K562 (cell line): ENCODE data around the gene SERGEF. TPM values are rescaled to one million over a fixed set of nuclear protein-coding genes. Genes with fewer than 3 reads are reported as not detected.

Experiments
- ATAC-seq: fragments of 200-7000 bp; cut with Tn5 transposase; 3 replicates; pipeline ENCODE4 v1.9.1; 2020; ENCODE audit warnings: moderate library complexity
- BruUV-seq: library from RNA; stranded (reverse); fragments of 400-500 nt; replicated peaks from 2 replicates; lab custom pipeline; 2021; lab: Mats Ljungman, UMichigan
- CTCF ChIA-PET: fragments of 300-600 bp; formaldehyde crosslinking; extraction: SDS; loops from one replicate; lab custom pipeline; 2021; ENCODE audit warnings: low intra/inter-chr PET ratio; lab: Yijun Ruan, JAX
- POLR2A ChIA-PET: fragments of 300-600, 350-650 bp; sonication (Branson Sonifier 250); formaldehyde crosslinking; extraction: SDS; loops from one replicate; lab custom pipeline; 2021; ENCODE audit warnings: antibody characterized with exemption, inconsistent platforms; lab: Yijun Ruan, JAX
- DNase-seq, 4 experiments: peaks; one replicate each; pipeline versions ENCODE4 v3.0.0 to v3.0.0-alpha.2; 2011 to 2018; ENCODE audit warnings: low spot score in 3 of 4, mixed read lengths in 3 of 4; ENCODE audit errors: extremely low read depth in 1 of 4
- FAIRE-seq: peaks from 2 replicates; lab custom pipeline; 2011; peaks lifted over from hg19 to GRCh38; lab: Jason Lieb, UNC
- H2AFZ ChIP-seq: 2 replicates; pipeline ENCODE4 v1.6.0; 2011; ENCODE audit warnings: low read depth, low read length, control low read depth, inconsistent platforms
- H3K27ac ChIP-seq: fragments of 200-600 bp; 3 replicates; pipeline ENCODE4 v1.8.0; 2011; ENCODE audit warnings: low read depth, mild to moderate bottlenecking, control low read depth, inconsistent platforms, low read length, moderate library complexity, mixed read lengths; ENCODE audit errors: extremely low read depth
- H3K27me3 ChIP-seq, 2 experiments: fragments of 300-600 bp in 1 of 2; 2 replicates in 1 of 2; 3 replicates in 1 of 2; pipeline versions ENCODE4 v1.6.0 to v1.8.0; 2011; ENCODE audit warnings: inconsistent platforms in 2 of 2, low read length in 2 of 2, mild to moderate bottlenecking in 1 of 2, mixed read lengths in 1 of 2, moderate library complexity in 1 of 2; ENCODE audit not compliant: control insufficient read depth in 2 of 2, insufficient read depth in 2 of 2
- H3K36me3 ChIP-seq: fragments of 300-600 bp; 3 replicates; pipeline ENCODE4 v1.8.0; 2011; ENCODE audit warnings: mild to moderate bottlenecking, low read length, inconsistent platforms; ENCODE audit not compliant: control insufficient read depth, insufficient read depth
- H3K4me1 ChIP-seq, 2 experiments: fragments of 200-600 bp in 1 of 2; replicated peaks in 1 of 2; 2 replicates in 1 of 2; 3 replicates in 1 of 2; pipeline versions ENCODE4 v1.5.1 to v1.8.0; 2011; ENCODE audit warnings: inconsistent platforms in 2 of 2, low read length in 2 of 2, mild to moderate bottlenecking in 1 of 2, mixed read lengths in 1 of 2, moderate library complexity in 1 of 2; ENCODE audit not compliant: control insufficient read depth in 2 of 2, insufficient read depth in 2 of 2
- H3K4me2 ChIP-seq: 2 replicates; pipeline ENCODE4 v1.6.1; 2011; ENCODE audit warnings: low read length, control low read depth, inconsistent platforms, mixed read lengths; ENCODE audit not compliant: insufficient read depth
- H3K4me3 ChIP-seq: fragments of 200-600 bp; sonication (generic), shearing (Covaris generic); 2 replicates; pipeline ENCODE4 v1.5.1; 2016; ENCODE audit warnings: control low read depth, inconsistent platforms
- H3K79me2 ChIP-seq: fragments of 200-600 bp; 3 replicates; pipeline ENCODE4 v1.8.0; 2011; ENCODE audit warnings: low read length, inconsistent platforms; ENCODE audit not compliant: control insufficient read depth, insufficient read depth
- H3K9ac ChIP-seq, 2 experiments: 2 replicates each; pipeline versions ENCODE4 v1.6.0 to v1.6.1; 2011; ENCODE audit warnings: low read depth in 2 of 2, low read length in 2 of 2, control low read depth in 1 of 2, inconsistent platforms in 1 of 2, mild to moderate bottlenecking in 1 of 2, mixed read lengths in 1 of 2; ENCODE audit not compliant: insufficient read depth in 1 of 2
- H3K9me1 ChIP-seq: one replicate; pipeline ENCODE4 v1.6.0; 2011; ENCODE audit warnings: inconsistent platforms, mild to moderate bottlenecking, low read length, moderate library complexity; ENCODE audit not compliant: control insufficient read depth, insufficient read depth
- H3K9me3 ChIP-seq: replicated peaks from 2 replicates; pipeline ENCODE4 v1.5.1; 2011; ENCODE audit warnings: low read depth, low read length, inconsistent platforms; ENCODE audit not compliant: control insufficient read depth, insufficient read depth
- H4K20me1 ChIP-seq: replicated peaks from 2 replicates; pipeline ENCODE4 v1.6.1; 2011; ENCODE audit warnings: low read length, inconsistent platforms, mixed read lengths; ENCODE audit not compliant: control insufficient read depth, insufficient read depth
- C11orf30 ChIP-seq: fragments of 450-650 bp; IDR thresholded peaks from 2 replicates; pipeline ENCODE4 v1.6.1; 2016; ENCODE audit warnings: low read depth, mild to moderate bottlenecking
- MEF2A ChIP-seq: IDR thresholded peaks from 2 replicates; pipeline ENCODE4 v1.6.1; 2011; ENCODE audit warnings: low read depth, mild to moderate bottlenecking, low read length, moderate library complexity; ENCODE audit not compliant: control insufficient read depth
- MYNN ChIP-seq, 2 experiments: sonication (generic); formaldehyde crosslinking in 1 of 2; IDR thresholded peaks; 2 replicates each; pipeline versions ENCODE4 v1.5.0 to v1.6.1; 2016 to 2020; ENCODE audit warnings: antibody characterized with exemption in 1 of 2, missing genetic modification reagents in 1 of 2
- NFE2 ChIP-seq: IDR thresholded peaks from 2 replicates; pipeline ENCODE4 v1.6.1; 2014; ENCODE audit warnings: antibody characterized with exemption, low read depth
- RAD21 ChIP-seq, 2 experiments: fragments of 250-450 bp in 1 of 2; fragments of 450-650 bp in 1 of 2; sonication (Bioruptor Pico) in 1 of 2; formaldehyde crosslinking in 1 of 2; IDR thresholded peaks in 1 of 2; conservative IDR thresholded peaks in 1 of 2; 2 replicates each; pipeline versions ENCODE4 v1.4.0 to v1.8.0; 2020 to 2022; ENCODE audit warnings: mild to moderate bottlenecking in 2 of 2, moderate library complexity in 1 of 2
- RBM15 ChIP-seq: fragments of 200-400 bp; formaldehyde crosslinking; IDR thresholded peaks from 2 replicates; pipeline ENCODE4 v1.6.1; 2018; ENCODE audit warnings: mild to moderate bottlenecking, low read length, moderate library complexity; ENCODE audit not compliant: insufficient read depth
- TCF7L2 ChIP-seq: fragments of 150-350 bp; IDR thresholded peaks from 2 replicates; pipeline ENCODE4 v1.6.1; 2016; ENCODE audit warnings: low read depth, mild to moderate bottlenecking, low read length, moderate library complexity
- ZNF316 ChIP-seq: fragments of 450-650 bp; IDR thresholded peaks from 2 replicates; pipeline ENCODE4 v1.6.1; 2016
- ZSCAN29 ChIP-seq: fragments of 450-650 bp; IDR thresholded peaks from 2 replicates; pipeline ENCODE4 v1.6.1; 2017
- WGBS: fragments of 100-300 bp; shearing (Covaris generic); methylation state at CpG from one replicate; pipeline ENCODE4 v1.1.6; 2016; ENCODE audit warnings: low coverage, mixed read lengths; ENCODE audit not compliant: insufficient coverage; ENCODE audit errors: missing lambda C conversion rate; 5-methylcytosine and 5-hydroxymethylcytosine counted together
- in situ Hi-C: fragments of 300-500 bp; cut with MboI; formaldehyde crosslinking; loops from 4 replicates; pipeline ENCODE4 v1.15.0; 2018; ENCODE audit warnings: inconsistent platforms, mixed read lengths
- intact Hi-C: fragments of 100-400 bp; cut with micrococcal nuclease; formaldehyde crosslinking; loops from 2 replicates; pipeline ENCODE4 v1.14.2; 2022
- polyA plus RNA-seq, 8 experiments: library from polyadenylated mRNA; depleted of rRNA in 4 of 8; stranded (reverse) in 5 of 8; unstranded in 3 of 8; fragments of >200 nt; fragmentation: Nextera tagmentation in 2 of 8; fragmentation: Illumina TruSeq in 1 of 8; extraction: Ambion mirVana in 2 of 8; extraction: Trizol in 1 of 8; gene quantifications; 2 replicates each; pipeline versions ENCODE4 v1.2.1 to v1.2.3, GENCODE V29; 2011 to 2014; ENCODE audit warnings: inconsistent platforms in 1 of 8, missing spikeins in 1 of 8
- total RNA-seq, 7 experiments: library from RNA; depleted of rRNA in 6 of 7; stranded (reverse); fragments of >200 nt in 6 of 7; fragmentation: Illumina TruSeq in 2 of 7; extraction: Trizol in 2 of 7; gene quantifications; 2 replicates each; pipeline versions ENCODE4 v1.2.1 to v1.2.3, GENCODE V29; 2011 to 2021; ENCODE audit warnings: low replicate concordance in 1 of 7

Gene SERGEF
- total and polyA plus RNA-seq, 9 of the 15 experiments (the other 6 are each of a cell fraction or from before 2014, with no cell fraction given) = 10.2 to 28.0 (median 19.9) TPM

DNA sequence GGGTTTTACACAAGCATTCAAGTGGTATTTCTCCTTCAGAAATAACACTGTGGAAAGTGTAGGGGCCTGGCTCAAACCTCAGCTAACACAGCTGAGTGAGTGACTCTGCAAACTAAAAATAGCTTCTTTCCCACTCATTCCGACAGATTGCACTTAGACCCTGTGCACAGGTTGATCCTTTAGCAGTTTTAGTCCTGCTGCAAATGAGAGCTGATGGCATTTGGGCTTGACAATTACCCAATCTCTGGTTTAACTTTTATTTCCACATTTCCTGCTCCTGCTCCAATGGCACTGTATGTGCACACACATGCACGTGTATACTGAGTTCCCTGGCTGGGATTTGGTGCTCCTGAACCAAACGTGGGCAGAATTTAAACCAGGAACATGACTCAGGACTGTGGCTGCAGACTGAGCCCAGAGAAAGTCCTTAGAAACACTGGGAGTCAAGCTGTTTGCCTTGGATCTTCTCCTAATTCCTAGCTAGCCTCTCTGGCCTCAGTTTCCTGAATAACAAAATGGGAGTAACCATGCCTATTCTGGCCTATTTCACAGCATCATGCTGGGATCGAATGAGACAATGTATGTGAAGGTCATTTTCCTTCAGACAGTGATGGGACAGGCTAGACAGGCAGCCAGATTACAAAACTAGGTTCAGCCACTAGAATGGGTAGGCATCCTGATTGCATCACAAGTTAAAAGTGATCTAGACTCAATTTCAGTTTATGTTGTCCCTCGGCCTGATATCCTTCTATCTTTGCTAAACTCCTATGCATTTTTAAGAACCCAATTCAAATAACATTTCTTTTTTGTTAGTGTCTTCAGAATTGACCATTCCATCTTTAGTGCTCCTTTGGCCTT, 58.2 kb downstream of the SERGEF start:
- Histone ChIP-seq H3K9me1 (no peaks in the 10 kb centered on the region), H3K27ac (no peak overlapping the region), H2AFZ (no peak overlapping the region), H3K4me2 (no peak overlapping the region), H3K79me2 (no peaks in the 10 kb centered on the region), H3K36me3 (peaks cover 11% of the 10 kb centered on the region; the same call in 2 of the 3 replicates), H3K4me1 (no peaks in the 10 kb centered on the region; a peak in 1 of 5 replicates), H3K9ac (no peak overlapping the region), H4K20me1 (no peaks in the 10 kb centered on the region), H3K9me3 (no peaks in the 10 kb centered on the region), H3K27me3 (no peaks in the 10 kb centered on the region), H3K4me3 (no peak overlapping the region)
- FAIRE-seq = no peak
- peak; percentile 7; the same call in 1 of the 2 replicates for TF ChIP-seq MEF2A
- TF ChIP-seq MYNN (IDR thresholded peaks at IDR 0.05) = no peak
- TF ChIP-seq MYNN (CRISPR knock-in tag; IDR thresholded peaks at IDR 0.05) = no peak
- CTCF ChIA-PET = no interaction called here
- intact Hi-C loops (no loop called here), in situ Hi-C loops (no loop called here)
- POLR2A ChIA-PET = interaction anchor here (0.8 to 1.2 kb wide), 3 partner anchors 9 to 52 kb away, joined by 3 to 4 read pairs (median 4); no protein-coding TSS in a partner anchor
- BruUV-seq = no TSS peak
- no peak for ATAC-seq
- 26% methylated on average over 5 of the region's 5 CpGs for WGBS
- no peak for DNase-seq

DNA sequence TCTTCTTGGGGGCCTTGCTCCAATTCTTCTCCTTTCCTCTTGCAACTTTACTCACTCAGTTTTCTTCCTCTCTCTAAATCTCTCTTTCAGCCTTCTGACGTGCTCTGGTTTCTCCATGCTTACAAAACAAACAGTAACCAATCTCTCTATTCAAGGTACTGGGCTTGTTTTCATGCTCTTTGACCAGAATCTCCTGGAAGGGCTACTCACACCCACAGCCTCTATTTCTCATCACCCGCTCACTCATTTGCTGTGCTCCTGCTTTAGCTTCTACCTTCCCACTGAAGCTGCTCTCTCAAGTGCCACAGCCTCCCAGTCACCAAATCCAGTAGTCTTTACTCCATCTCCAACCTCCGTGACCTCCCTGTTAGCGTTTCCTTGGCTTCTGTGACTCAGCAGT, 60.4 kb downstream of the SERGEF start:
- Histone ChIP-seq H3K36me3 (peaks cover 11% of the 10 kb centered on the region; the same call in 2 of the 3 replicates), H3K4me1 (no peaks in the 10 kb centered on the region; a peak in 1 of 5 replicates), H3K9me3 (no peaks in the 10 kb centered on the region), H4K20me1 (no peaks in the 10 kb centered on the region), H3K27me3 (no peaks in the 10 kb centered on the region), H3K79me2 (no peaks in the 10 kb centered on the region), H3K4me3 (no peak overlapping the region), H3K9me1 (no peaks in the 10 kb centered on the region), H3K27ac (no peak overlapping the region), H3K4me2 (no peak overlapping the region), H3K9ac (no peak overlapping the region), H2AFZ (no peak overlapping the region)
- TF ChIP-seq TCF7L2 = no peak
- peak; percentile 42; the same call in 1 of the 2 replicates for TF ChIP-seq C11orf30
- no peak for TF ChIP-seq RBM15
- no peak for TF ChIP-seq ZSCAN29
- peak; percentile 43; the same call in 1 of the 2 replicates for TF ChIP-seq NFE2
- 0 out of 2 replicates have a peak, but pooled peaks have one; percentile 23 for TF ChIP-seq ZNF316
- no peak for TF ChIP-seq RAD21 (CRISPR knock-in tag; conservative IDR thresholded peaks at IDR 0.05 in 1 of 2, IDR thresholded peaks at IDR 0.05 in 1 of 2)
- BruUV-seq = no TSS peak
- CTCF ChIA-PET = no interaction called here
- intact Hi-C loops = no loop called here
- POLR2A ChIA-PET = interaction anchor here (1.1 kb wide), 1 partner anchor 166 kb away, joined by 3 read pairs; no protein-coding TSS in a partner anchor
- FAIRE-seq (no peak), DNase-seq (peak in 1 of 4 experiments; percentile 4), ATAC-seq (no peak)
- in situ Hi-C loops = no loop called here
- WGBS = 49% methylated on average over 3 of the region's 4 CpGs
